Body of pancreas (tissue), 4 donors: ENCODE data around the gene BIRC6. TPM values are rescaled to one million over a fixed set of nuclear protein-coding genes. Genes with fewer than 3 reads are reported as not detected.
"Not testable (repeated sequence)": the region's sequence is repeated elsewhere in the genome, so short reads cannot be mapped to it uniquely, and the experiment has no call there.

ENCODE experiments used
- ATAC-seq: fragments of 150-250 bp; one replicate; pipeline ENCODE4 v1.9.1; 2016
- DNase-seq, 4 donors: peaks; one replicate each; pipeline ENCODE4 v3.0.0-alpha.2; 2019
- H3K27ac ChIP-seq, 4 donors: fragments of 200-600 bp; sonication (generic); 1 replicate in 3 of 4; 2 replicates in 1 of 4; pipeline versions ENCODE4 v1.5.1 to v1.6.1; 2016 to 2019; ENCODE audit warnings: mild to moderate bottlenecking in 1 of 4, mixed read lengths in 1 of 4, moderate library complexity in 1 of 4
- H3K27me3 ChIP-seq, 2 donors: fragments of 200-600 bp; sonication (generic); one replicate each; pipeline ENCODE4 v1.6.0; 2016; ENCODE audit warnings: mild to moderate bottlenecking in 1 of 2
- H3K36me3 ChIP-seq, 2 donors: fragments of 200-600 bp; sonication (generic); replicated peaks in 1 of 2; 2 replicates each; pipeline ENCODE4 v1.5.1; 2016; ENCODE audit warnings: low read depth in 2 of 2; ENCODE audit not compliant: insufficient read depth in 1 of 2
- H3K4me1 ChIP-seq: fragments of 200-600 bp; sonication (generic); one replicate; pipeline ENCODE4 v1.6.0; 2016
- H3K4me3 ChIP-seq, 2 donors: fragments of 200-600 bp; sonication (generic); 1 replicate in 1 of 2; 2 replicates in 1 of 2; pipeline ENCODE4 v1.5.1; 2016 to 2019
- H3K9me3 ChIP-seq, 3 donors: fragments of 200-600 bp; sonication (generic); 1 replicate in 2 of 3; 2 replicates in 1 of 3; pipeline ENCODE4 v1.5.1; 2016
- POLR2A ChIP-seq, 3 donors: fragments of 450-650 bp; IDR thresholded peaks; one replicate each; pipeline ENCODE4 v1.6.1; 2016; ENCODE audit warnings: antibody characterized with exemption in 3 of 3, mild to moderate bottlenecking in 2 of 3
- WGBS, 2 donors: methylation state at CpG; one replicate each; pipeline ENCODE4 v1.1.5; 2017; 5-methylcytosine and 5-hydroxymethylcytosine counted together
- intact Hi-C: fragments of 100-400 bp; cut with DNase I; formaldehyde crosslinking; loops from one replicate; pipeline ENCODE4 v1.15.1; 2023
- total RNA-seq, 2 donors: library from RNA; depleted of rRNA; stranded (reverse); fragments of >200 nt; gene quantifications; one replicate each; pipeline ENCODE4 v1.1.0, GENCODE V29; 2016
- TF ChIP-seq, protein P1 (sequence below), 7 experiments: fragments of 450-650 bp in 4 of 7; fragments of 200-600 bp in 3 of 7; sonication (generic) in 3 of 7; IDR thresholded peaks; one replicate each; pipeline ENCODE4 v1.5.1; 2016 to 2019; ENCODE audit warnings: antibody characterized with exemption in 7 of 7

The BIRC6 gene
- total RNA-seq, 2 donors from 2014 or later = 71.9 to 102 TPM

DNA sequence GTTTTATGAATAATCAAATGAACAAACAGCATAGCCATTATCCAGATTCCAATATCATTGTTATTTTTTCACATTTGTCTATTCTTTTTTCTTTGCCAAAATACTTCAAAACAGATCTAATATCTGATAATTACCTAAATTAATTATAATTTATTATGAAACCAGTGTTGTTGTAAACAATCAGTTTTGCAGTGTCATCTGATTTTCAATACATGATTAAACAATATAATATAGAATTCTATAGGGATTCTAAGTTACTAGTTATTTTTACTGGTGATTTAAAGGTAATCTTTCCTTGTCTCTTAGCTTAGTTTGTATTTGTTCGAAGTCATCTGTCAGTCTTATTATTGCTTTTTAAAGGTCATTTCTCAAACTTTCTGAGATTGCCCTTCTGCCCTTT is 101.0 kb downstream of the BIRC6 start:
- WGBS, 2 donors = 80 to 88% methylated on average over 1 of the region's 1 CpG

GRCh38 chr2:32460861-32461260 is 104.0 kb downstream of the BIRC6 start:
- H3K27me3 ChIP-seq, H3K9me3 ChIP-seq, intact Hi-C loops, H3K4me3 ChIP-seq, ATAC-seq, H3K36me3 ChIP-seq, H3K27ac ChIP-seq, DNase-seq, H3K4me1 ChIP-seq: not testable (repeated sequence)
- WGBS, 2 donors = 94 to 96% methylated on average over 2 of the region's 2 CpGs

More for the DNA sequence above, 101.0 kb downstream of the BIRC6 start:
- ATAC-seq (no peak), DNase-seq (no peak)
- intact Hi-C loops = no loop called here
- H3K9me3 ChIP-seq = no peaks in the 10 kb centered on the region
- H3K36me3 ChIP-seq = peaks cover 0 to 2% of the 10 kb centered on the region in 2 donors
- no peaks in the 10 kb centered on the region for H3K4me1 ChIP-seq
- no peak overlapping the region for H3K4me3 ChIP-seq
- no peaks in the 10 kb centered on the region for H3K27me3 ChIP-seq
- TF ChIP-seq POLR2A (IDR thresholded peaks at IDR 0.05) = no peak
- TF ChIP-seq, protein P1, sequence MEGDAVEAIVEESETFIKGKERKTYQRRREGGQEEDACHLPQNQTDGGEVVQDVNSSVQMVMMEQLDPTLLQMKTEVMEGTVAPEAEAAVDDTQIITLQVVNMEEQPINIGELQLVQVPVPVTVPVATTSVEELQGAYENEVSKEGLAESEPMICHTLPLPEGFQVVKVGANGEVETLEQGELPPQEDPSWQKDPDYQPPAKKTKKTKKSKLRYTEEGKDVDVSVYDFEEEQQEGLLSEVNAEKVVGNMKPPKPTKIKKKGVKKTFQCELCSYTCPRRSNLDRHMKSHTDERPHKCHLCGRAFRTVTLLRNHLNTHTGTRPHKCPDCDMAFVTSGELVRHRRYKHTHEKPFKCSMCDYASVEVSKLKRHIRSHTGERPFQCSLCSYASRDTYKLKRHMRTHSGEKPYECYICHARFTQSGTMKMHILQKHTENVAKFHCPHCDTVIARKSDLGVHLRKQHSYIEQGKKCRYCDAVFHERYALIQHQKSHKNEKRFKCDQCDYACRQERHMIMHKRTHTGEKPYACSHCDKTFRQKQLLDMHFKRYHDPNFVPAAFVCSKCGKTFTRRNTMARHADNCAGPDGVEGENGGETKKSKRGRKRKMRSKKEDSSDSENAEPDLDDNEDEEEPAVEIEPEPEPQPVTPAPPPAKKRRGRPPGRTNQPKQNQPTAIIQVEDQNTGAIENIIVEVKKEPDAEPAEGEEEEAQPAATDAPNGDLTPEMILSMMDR (IDR thresholded peaks at IDR 0.05) = no peak
- H3K27ac ChIP-seq = no peak overlapping the region

DNA sequence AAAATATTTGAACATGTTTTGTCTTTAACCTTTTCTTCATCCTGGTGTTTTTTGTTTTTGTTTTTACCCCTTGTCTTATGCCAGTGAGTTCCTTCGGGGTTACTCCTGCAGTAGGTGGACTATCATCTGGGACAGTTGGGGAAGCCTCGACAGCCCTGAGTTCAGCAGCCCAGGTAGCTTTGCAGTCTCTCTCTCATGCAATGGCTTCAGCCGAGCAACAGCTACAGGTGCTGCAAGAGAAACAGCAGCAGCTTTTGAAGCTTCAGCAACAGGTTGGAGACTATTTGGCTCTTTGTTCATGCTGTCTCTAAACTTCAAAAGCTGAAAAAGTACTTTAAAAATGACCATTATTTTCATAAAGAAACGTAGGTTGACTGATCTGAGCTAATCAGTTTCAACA is 106.3 kb downstream of the BIRC6 start:
- DNase-seq (no peak), ATAC-seq (no peak)
- intact Hi-C loops = no loop called here
- TF ChIP-seq, protein P1 (IDR thresholded peaks at IDR 0.05) = no peak
- TF ChIP-seq POLR2A (IDR thresholded peaks at IDR 0.05) = no peak
- no peaks in the 10 kb centered on the region for H3K4me1 ChIP-seq
- H3K27ac ChIP-seq = no peak overlapping the region
- peaks cover 0 to 9% of the 10 kb centered on the region in 2 donors for H3K36me3 ChIP-seq
- 88 to 91% methylated on average over 4 of the region's 4 CpGs for WGBS, 2 donors
- H3K9me3 ChIP-seq = no peaks in the 10 kb centered on the region
- H3K27me3 ChIP-seq = no peaks in the 10 kb centered on the region
- no peak overlapping the region for H3K4me3 ChIP-seq

DNA sequence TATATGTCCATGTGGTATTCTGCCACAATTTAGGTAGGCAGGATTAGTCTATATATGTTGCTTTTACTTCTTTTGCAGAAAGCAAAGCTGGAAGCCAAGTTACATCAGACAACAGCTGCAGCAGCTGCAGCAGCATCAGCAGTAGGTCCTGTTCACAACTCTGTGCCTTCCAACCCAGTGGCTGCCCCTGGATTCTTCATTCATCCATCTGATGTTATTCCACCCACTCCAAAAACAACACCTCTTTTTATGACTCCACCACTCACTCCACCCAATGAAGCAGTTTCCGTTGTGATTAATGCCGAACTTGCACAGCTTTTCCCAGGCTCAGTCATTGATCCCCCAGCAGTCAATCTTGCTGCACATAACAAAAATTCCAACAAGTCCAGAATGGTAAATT is 107.6 kb downstream of the BIRC6 start:
- Histone ChIP-seq H3K36me3 (peaks cover 0 to 19% of the 10 kb centered on the region in 2 donors), H3K9me3 (no peaks in the 10 kb centered on the region), H3K4me1 (no peaks in the 10 kb centered on the region), H3K27ac (no peak overlapping the region), H3K4me3 (no peak overlapping the region), H3K27me3 (no peaks in the 10 kb centered on the region)
- TF ChIP-seq POLR2A (IDR thresholded peaks at IDR 0.05) = no peak
- TF ChIP-seq, protein P1 (IDR thresholded peaks at IDR 0.05) = no peak
- intact Hi-C loops = no loop called here
- ATAC-seq (no peak), DNase-seq (no peak)
- WGBS, 2 donors = 76 to 87% methylated on average over 2 of the region's 2 CpGs

GRCh38 chr2:32472605-32473004 is 115.8 kb downstream of the BIRC6 start:
- 56% methylated on average over 3 of the region's 3 CpGs for WGBS, 2 donors
- DNase-seq (no peak), ATAC-seq (no peak)
- no peak overlapping the region for H3K27ac ChIP-seq
- H3K9me3 ChIP-seq = no peaks in the 10 kb centered on the region
- TF ChIP-seq, protein P1 (IDR thresholded peaks at IDR 0.05) = no peak
- H3K4me1 ChIP-seq = no peaks in the 10 kb centered on the region
- H3K27me3 ChIP-seq = no peaks in the 10 kb centered on the region
- peaks cover 0 to 23% of the 10 kb centered on the region in 2 donors for H3K36me3 ChIP-seq
- intact Hi-C loops = no loop called here
- no peak overlapping the region for H3K4me3 ChIP-seq
